K562 (cell line): ENCODE data around the gene MALAT1. TPM values are rescaled to one million over a fixed set of nuclear protein-coding genes. Genes with fewer than 3 reads are reported as not detected.

Experiments used
- BCL6 ChIP-seq: fragments of 250-450 bp; sonication (Bioruptor Pico); IDR thresholded peaks from 2 replicates; pipeline ENCODE4 v1.4.0; 2020
- GTF2F1 ChIP-seq: IDR thresholded peaks from 2 replicates; pipeline ENCODE4 v1.6.1; 2011; ENCODE audit warnings: low read depth, low read length, improper control_type of control experiment
- HMGN3 ChIP-seq: IDR thresholded peaks from 2 replicates; pipeline ENCODE4 v1.6.1; 2011; ENCODE audit warnings: borderline replicate concordance, low read depth, mild to moderate bottlenecking, mixed read lengths, low read length; ENCODE audit not compliant: insufficient read length; ENCODE audit errors: extremely low read depth
- L3MBTL2 ChIP-seq: fragments of 450-650 bp; IDR thresholded peaks from 2 replicates; pipeline ENCODE4 v1.6.1; 2016; ENCODE audit warnings: mild to moderate bottlenecking, moderate library complexity
- NR2F6 ChIP-seq: fragments of 450-650 bp; formaldehyde crosslinking; IDR thresholded peaks from 2 replicates; pipeline ENCODE4 v1.4.0; 2020; ENCODE audit warnings: mild to moderate bottlenecking
- PHF20 ChIP-seq: fragments of 450-650 bp; IDR thresholded peaks from 2 replicates; pipeline ENCODE4 v1.6.1; 2018; ENCODE audit not compliant: partially characterized antibody
- POLR2G ChIP-seq: fragments of 200-400 bp; formaldehyde crosslinking; IDR thresholded peaks from 2 replicates; pipeline ENCODE4 v1.6.1; 2017; ENCODE audit warnings: low read depth, mild to moderate bottlenecking, antibody characterized with exemption, low read length, moderate library complexity
- PTRF ChIP-seq: fragments of 450-650 bp; IDR thresholded peaks from 2 replicates; pipeline ENCODE4 v1.6.1; 2016; ENCODE audit warnings: mild to moderate bottlenecking, missing genetic modification characterization, missing compliant biosample characterization
- PYGO2 ChIP-seq: fragments of 450-650 bp; IDR thresholded peaks from 2 replicates; pipeline ENCODE4 v1.6.1; 2016; ENCODE audit warnings: mild to moderate bottlenecking, missing genetic modification characterization, moderate library complexity, missing compliant biosample characterization
- TCF7L2 ChIP-seq: fragments of 150-350 bp; IDR thresholded peaks from 2 replicates; pipeline ENCODE4 v1.6.1; 2016; ENCODE audit warnings: low read depth, mild to moderate bottlenecking, low read length, moderate library complexity
- ZNF121 ChIP-seq: sonication (generic); formaldehyde crosslinking; conservative IDR thresholded peaks from 2 replicates; pipeline ENCODE4 v1.8.0; 2022; ENCODE audit warnings: missing genetic modification reagents
- ZNF143 ChIP-seq: sonication (generic); formaldehyde crosslinking; IDR thresholded peaks from 2 replicates; pipeline ENCODE4 v1.9.0; 2022; ENCODE audit warnings: mild to moderate bottlenecking, missing genetic modification reagents
- ZNF699 ChIP-seq: fragments of 250-450 bp; sonication (Bioruptor Pico); IDR thresholded peaks from 2 replicates; pipeline ENCODE4 v1.8.0; 2021; ENCODE audit warnings: mild to moderate bottlenecking, moderate library complexity; ENCODE audit not compliant: insufficient replicate concordance
- ZSCAN29 ChIP-seq: fragments of 450-650 bp; IDR thresholded peaks from 2 replicates; pipeline ENCODE4 v1.6.1; 2017
- polyA plus RNA-seq, 8 experiments: library from polyadenylated mRNA; depleted of rRNA in 4 of 8; stranded (reverse) in 5 of 8; unstranded in 3 of 8; fragments of >200 nt; fragmentation: Nextera tagmentation in 2 of 8; fragmentation: Illumina TruSeq in 1 of 8; extraction: Ambion mirVana in 2 of 8; extraction: Trizol in 1 of 8; gene quantifications; 2 replicates each; pipeline versions ENCODE4 v1.2.1 to v1.2.3, GENCODE V29; 2011 to 2014; ENCODE audit warnings: inconsistent platforms in 1 of 8, missing spikeins in 1 of 8
- total RNA-seq, 7 experiments: library from RNA; depleted of rRNA in 6 of 7; stranded (reverse); fragments of >200 nt in 6 of 7; fragmentation: Illumina TruSeq in 2 of 7; extraction: Trizol in 2 of 7; gene quantifications; 2 replicates each; pipeline versions ENCODE4 v1.2.1 to v1.2.3, GENCODE V29; 2011 to 2021; ENCODE audit warnings: low replicate concordance in 1 of 7
- TF ChIP-seq, protein P1 (sequence below): fragments of 250-450 bp; sonication (Bioruptor Pico); IDR thresholded peaks from 2 replicates; pipeline ENCODE4 v1.4.0; 2020; ENCODE audit warnings: mild to moderate bottlenecking, moderate library complexity
- TF ChIP-seq, protein P2 (sequence below): fragments of 250-450 bp; sonication (Bioruptor Pico); IDR thresholded peaks from 2 replicates; pipeline ENCODE4 v1.8.0; 2022; ENCODE audit warnings: moderate library complexity, mild to moderate bottlenecking, inconsistent platforms
- TF ChIP-seq, protein P3 (sequence below): fragments of 450-650 bp; formaldehyde crosslinking; IDR thresholded peaks from 2 replicates; pipeline ENCODE4 v1.4.0; 2020; ENCODE audit warnings: mild to moderate bottlenecking
- TF ChIP-seq, protein P4 (sequence below): fragments of 250-450 bp; sonication (Bioruptor Pico); IDR thresholded peaks from 2 replicates; pipeline ENCODE4 v1.5.0; 2022; ENCODE audit warnings: mild to moderate bottlenecking
- TF ChIP-seq, protein P5 (sequence below): fragments of 250-450 bp; sonication (Bioruptor Pico); IDR thresholded peaks from 2 replicates; pipeline ENCODE4 v1.8.0; 2021; ENCODE audit warnings: moderate library complexity, mild to moderate bottlenecking, inconsistent platforms

The MALAT1 gene
- total and polyA plus RNA-seq, 9 of the 15 experiments (the other 6 are each of a cell fraction or from before 2014, with no cell fraction given): 363 to 8,715 (median 2,351) TPM

DNA sequence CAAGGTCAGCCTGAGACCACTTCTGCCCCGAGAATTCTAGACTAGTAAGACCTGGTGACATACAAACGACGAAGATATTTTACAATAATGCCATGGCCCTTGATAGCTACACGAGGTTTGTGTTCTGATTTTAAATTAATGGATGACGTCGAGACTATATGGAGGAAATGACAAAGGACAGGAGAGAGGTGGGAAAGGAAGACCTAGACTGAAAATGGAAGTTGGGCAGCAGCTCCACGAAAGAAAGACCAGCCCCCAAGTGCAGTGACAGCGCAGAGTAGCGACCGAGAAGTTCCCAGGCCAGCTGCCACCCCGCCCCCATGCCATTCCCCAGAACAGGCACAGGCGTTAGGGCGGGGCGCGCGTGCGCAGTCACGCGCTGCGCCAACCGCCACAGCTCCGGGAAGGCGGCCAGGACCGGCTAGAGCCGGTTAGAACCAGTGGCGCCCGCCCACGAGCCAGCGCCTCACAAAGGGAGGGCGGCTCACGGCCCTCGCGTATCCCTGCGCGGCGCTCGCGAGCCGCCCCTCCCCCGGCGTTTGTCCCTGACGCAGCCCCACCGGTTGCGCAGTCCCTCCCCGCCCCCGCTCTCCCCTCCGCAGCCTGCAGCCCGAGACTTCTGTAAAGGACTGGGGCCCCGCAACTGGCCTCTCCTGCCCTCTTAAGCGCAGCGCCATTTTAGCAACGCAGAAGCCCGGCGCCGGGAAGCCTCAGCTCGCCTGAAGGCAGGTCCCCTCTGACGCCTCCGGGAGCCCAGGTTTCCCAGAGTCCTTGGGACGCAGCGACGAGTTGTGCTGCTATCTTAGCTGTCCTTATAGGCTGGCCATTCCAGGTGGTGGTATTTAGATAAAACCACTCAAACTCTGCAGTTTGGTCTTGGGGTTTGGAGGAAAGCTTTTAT, 1.5 kb upstream of the MALAT1 start (continued):
- TF ChIP-seq, protein P1, sequence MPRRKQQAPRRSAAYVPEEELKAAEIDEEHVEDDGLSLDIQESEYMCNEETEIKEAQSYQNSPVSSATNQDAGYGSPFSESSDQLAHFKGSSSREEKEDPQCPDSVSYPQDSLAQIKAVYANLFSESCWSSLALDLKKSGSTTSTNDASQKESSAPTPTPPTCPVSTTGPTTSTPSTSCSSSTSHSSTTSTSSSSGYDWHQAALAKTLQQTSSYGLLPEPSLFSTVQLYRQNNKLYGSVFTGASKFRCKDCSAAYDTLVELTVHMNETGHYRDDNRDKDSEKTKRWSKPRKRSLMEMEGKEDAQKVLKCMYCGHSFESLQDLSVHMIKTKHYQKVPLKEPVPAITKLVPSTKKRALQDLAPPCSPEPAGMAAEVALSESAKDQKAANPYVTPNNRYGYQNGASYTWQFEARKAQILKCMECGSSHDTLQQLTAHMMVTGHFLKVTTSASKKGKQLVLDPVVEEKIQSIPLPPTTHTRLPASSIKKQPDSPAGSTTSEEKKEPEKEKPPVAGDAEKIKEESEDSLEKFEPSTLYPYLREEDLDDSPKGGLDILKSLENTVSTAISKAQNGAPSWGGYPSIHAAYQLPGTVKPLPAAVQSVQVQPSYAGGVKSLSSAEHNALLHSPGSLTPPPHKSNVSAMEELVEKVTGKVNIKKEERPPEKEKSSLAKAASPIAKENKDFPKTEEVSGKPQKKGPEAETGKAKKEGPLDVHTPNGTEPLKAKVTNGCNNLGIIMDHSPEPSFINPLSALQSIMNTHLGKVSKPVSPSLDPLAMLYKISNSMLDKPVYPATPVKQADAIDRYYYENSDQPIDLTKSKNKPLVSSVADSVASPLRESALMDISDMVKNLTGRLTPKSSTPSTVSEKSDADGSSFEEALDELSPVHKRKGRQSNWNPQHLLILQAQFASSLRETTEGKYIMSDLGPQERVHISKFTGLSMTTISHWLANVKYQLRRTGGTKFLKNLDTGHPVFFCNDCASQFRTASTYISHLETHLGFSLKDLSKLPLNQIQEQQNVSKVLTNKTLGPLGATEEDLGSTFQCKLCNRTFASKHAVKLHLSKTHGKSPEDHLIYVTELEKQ (CRISPR knock-in tag): 0 out of 2 replicates have a peak, but pooled peaks have one; percentile 10
- TF ChIP-seq ZNF699 (CRISPR knock-in tag) (no peak), ZNF143 (CRISPR knock-in tag) (peak; percentile 50; the same call in 1 of the 2 replicates), NR2F6 (CRISPR knock-in tag) (no peak), PTRF (tag) (no peak), TCF7L2 (no peak), ZSCAN29 (no peak), ZNF121 (no peak), POLR2G (peak; percentile 91), GTF2F1 (peak; percentile 54; the same call in 1 of the 2 replicates), BCL6 (CRISPR knock-in tag) (no peak), PHF20 (no peak), PYGO2 (tag) (peak; percentile 37; the same call in 1 of the 2 replicates), HMGN3 (peak; percentile 100), L3MBTL2 (peak; percentile 70)
- TF ChIP-seq, protein P2, sequence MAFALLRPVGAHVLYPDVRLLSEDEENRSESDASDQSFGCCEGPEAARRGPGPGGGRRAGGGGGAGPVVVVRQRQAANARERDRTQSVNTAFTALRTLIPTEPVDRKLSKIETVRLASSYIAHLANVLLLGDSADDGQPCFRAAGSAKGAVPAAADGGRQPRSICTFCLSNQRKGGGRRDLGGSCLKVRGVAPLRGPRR (CRISPR knock-in tag): no peak
- TF ChIP-seq, protein P3, sequence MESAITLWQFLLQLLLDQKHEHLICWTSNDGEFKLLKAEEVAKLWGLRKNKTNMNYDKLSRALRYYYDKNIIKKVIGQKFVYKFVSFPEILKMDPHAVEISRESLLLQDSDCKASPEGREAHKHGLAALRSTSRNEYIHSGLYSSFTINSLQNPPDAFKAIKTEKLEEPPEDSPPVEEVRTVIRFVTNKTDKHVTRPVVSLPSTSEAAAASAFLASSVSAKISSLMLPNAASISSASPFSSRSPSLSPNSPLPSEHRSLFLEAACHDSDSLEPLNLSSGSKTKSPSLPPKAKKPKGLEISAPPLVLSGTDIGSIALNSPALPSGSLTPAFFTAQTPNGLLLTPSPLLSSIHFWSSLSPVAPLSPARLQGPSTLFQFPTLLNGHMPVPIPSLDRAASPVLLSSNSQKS (CRISPR knock-in tag): no peak
- TF ChIP-seq, protein P4, sequence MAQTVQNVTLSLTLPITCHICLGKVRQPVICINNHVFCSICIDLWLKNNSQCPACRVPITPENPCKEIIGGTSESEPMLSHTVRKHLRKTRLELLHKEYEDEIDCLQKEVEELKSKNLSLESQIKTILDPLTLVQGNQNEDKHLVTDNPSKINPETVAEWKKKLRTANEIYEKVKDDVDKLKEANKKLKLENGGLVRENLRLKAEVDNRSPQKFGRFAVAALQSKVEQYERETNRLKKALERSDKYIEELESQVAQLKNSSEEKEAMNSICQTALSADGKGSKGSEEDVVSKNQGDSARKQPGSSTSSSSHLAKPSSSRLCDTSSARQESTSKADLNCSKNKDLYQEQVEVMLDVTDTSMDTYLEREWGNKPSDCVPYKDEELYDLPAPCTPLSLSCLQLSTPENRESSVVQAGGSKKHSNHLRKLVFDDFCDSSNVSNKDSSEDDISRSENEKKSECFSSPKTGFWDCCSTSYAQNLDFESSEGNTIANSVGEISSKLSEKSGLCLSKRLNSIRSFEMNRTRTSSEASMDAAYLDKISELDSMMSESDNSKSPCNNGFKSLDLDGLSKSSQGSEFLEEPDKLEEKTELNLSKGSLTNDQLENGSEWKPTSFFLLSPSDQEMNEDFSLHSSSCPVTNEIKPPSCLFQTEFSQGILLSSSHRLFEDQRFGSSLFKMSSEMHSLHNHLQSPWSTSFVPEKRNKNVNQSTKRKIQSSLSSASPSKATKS: no peak
- TF ChIP-seq, protein P5, sequence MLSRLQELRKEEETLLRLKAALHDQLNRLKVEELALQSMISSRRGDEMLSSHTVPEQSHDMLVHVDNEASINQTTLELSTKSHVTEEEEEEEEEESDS (CRISPR knock-in tag): no peak
